Lower leg skin (tissue), 4 donors: ENCODE measurements around the gene TNFRSF8. TPM values are rescaled to one million over a fixed set of nuclear protein-coding genes. Genes with fewer than 3 reads are reported as not detected.

Experiments
- DNase-seq, 2 donors: peaks; one replicate each; pipeline ENCODE4 v3.0.0-alpha.2; 2019; ENCODE audit warnings: low spot score in 2 of 2
- H3K4me3 ChIP-seq: fragments of 200-600 bp; sonication (generic); 2 replicates; pipeline ENCODE4 v1.5.1; 2017; ENCODE audit warnings: mild to moderate bottlenecking, low read depth; ENCODE audit not compliant: poor library complexity, severe bottlenecking
- POLR2A ChIP-seq, 2 donors: fragments of 450-650 bp; IDR thresholded peaks; one replicate each; pipeline ENCODE4 v1.6.1; 2016 to 2017; ENCODE audit warnings: antibody characterized with exemption in 2 of 2, mild to moderate bottlenecking in 1 of 2, moderate library complexity in 1 of 2
- WGBS, 2 donors: methylation state at CpG; one replicate each; pipeline ENCODE4 v1.1.5; 2018; 5-methylcytosine and 5-hydroxymethylcytosine counted together
- intact Hi-C: fragments of 100-400 bp; cut with DNase I; formaldehyde crosslinking; loops from one replicate; pipeline ENCODE4 v1.15.0; 2023; ENCODE audit warnings: low total_unique reads
- total RNA-seq, 4 donors: library from RNA; depleted of rRNA; stranded (reverse); fragments of >200 nt; gene quantifications; one replicate each; pipeline ENCODE4 v1.1.0, GENCODE V29; 2016
- TF ChIP-seq, protein P1 (sequence below), 3 donors: fragments of 450-650 bp; IDR thresholded peaks; one replicate each; pipeline ENCODE4 v1.5.1; 2016; ENCODE audit warnings: antibody characterized with exemption in 3 of 3, mild to moderate bottlenecking in 3 of 3, moderate library complexity in 2 of 3

Gene TNFRSF8
- total RNA-seq, 4 donors from 2014 or later: 0.72 to 4.1 (median 1.9) TPM

GRCh38 chr1:12126781-12127180 is 63.7 kb downstream of the TNFRSF8 start:
- no peak overlapping the region for H3K4me3 ChIP-seq
- WGBS, 2 donors: 79% methylated on average over 9 of the region's 9 CpGs
- no peak for DNase-seq
- TF ChIP-seq POLR2A (IDR thresholded peaks at IDR 0.05): no peak
- TF ChIP-seq, protein P1, sequence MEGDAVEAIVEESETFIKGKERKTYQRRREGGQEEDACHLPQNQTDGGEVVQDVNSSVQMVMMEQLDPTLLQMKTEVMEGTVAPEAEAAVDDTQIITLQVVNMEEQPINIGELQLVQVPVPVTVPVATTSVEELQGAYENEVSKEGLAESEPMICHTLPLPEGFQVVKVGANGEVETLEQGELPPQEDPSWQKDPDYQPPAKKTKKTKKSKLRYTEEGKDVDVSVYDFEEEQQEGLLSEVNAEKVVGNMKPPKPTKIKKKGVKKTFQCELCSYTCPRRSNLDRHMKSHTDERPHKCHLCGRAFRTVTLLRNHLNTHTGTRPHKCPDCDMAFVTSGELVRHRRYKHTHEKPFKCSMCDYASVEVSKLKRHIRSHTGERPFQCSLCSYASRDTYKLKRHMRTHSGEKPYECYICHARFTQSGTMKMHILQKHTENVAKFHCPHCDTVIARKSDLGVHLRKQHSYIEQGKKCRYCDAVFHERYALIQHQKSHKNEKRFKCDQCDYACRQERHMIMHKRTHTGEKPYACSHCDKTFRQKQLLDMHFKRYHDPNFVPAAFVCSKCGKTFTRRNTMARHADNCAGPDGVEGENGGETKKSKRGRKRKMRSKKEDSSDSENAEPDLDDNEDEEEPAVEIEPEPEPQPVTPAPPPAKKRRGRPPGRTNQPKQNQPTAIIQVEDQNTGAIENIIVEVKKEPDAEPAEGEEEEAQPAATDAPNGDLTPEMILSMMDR (IDR thresholded peaks at IDR 0.05): no peak
- intact Hi-C loops: loop anchor here (5.0 kb wide), 1 partner anchor 81 kb away; no protein-coding TSS in a partner anchor

DNA sequence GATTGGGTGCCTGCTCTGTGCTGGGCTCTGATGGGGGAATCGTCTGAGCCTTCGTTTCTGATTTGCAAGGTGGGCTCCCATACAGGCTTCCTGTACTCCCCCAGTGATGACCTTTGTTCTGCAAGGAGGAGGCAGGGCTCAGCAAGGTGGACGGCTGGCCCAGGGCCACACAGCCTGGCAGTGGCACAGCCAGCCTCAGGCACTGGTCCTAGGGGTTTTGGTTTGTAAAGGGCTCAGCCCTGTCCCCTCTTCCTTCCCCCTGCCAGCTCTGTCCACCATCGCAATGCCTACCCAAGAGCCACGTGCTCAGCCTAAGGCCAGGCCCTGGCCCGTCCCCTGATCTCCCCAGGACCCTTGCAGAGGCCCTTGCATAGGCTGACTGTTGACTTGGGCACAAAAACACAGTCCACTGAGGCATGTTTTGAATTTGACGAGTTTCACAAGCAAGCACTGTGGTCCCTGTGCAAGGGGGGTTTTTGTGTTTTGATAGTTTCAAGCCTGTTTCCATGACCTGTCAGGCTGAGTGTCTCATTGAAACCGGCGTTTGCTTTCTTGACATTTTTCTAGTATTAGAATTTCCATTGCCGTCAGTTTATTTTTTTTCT is 64.2 kb downstream of the TNFRSF8 start:
- no peak for DNase-seq
- TF ChIP-seq, protein P1 (IDR thresholded peaks at IDR 0.05): no peak
- TF ChIP-seq POLR2A (IDR thresholded peaks at IDR 0.05): no peak

GRCh38 chr1:12128120-12128519 is 65.0 kb downstream of the TNFRSF8 start:
- H3K4me3 ChIP-seq: no peak overlapping the region
- TF ChIP-seq, protein P1 (IDR thresholded peaks at IDR 0.05): no peak
- TF ChIP-seq POLR2A (IDR thresholded peaks at IDR 0.05): no peak
- intact Hi-C loops: loop anchor here (5.0 kb wide), 1 partner anchor 79 kb away; no protein-coding TSS in a partner anchor
- WGBS, 2 donors: 88 to 95% methylated on average over 9 to 14 of the region's 15 CpGs
- DNase-seq: no peak

More for the DNA sequence above, 64.2 kb downstream of the TNFRSF8 start:
- no peak overlapping the region for H3K4me3 ChIP-seq
- intact Hi-C loops: loop anchor here (5.0 kb wide), 1 partner anchor 80 kb away; no protein-coding TSS in a partner anchor
- 89 to 90% methylated on average over 10 of the region's 10 CpGs for WGBS, 2 donors

GRCh38 chr1:12129624-12130023 is 66.5 kb downstream of the TNFRSF8 start:
- no peak overlapping the region for H3K4me3 ChIP-seq
- no peak for DNase-seq
- TF ChIP-seq, protein P1 (IDR thresholded peaks at IDR 0.05): no peak
- intact Hi-C loops: loop anchor here (5.0 kb wide), 1 partner anchor 78 kb away; no protein-coding TSS in a partner anchor
- WGBS, 2 donors: 90 to 92% methylated on average over 12 of the region's 12 CpGs

- no peak overlapping the region for H3K4me3 ChIP-seq
- intact Hi-C loops: no loop called here
- TF ChIP-seq POLR2A (IDR thresholded peaks at IDR 0.05): no peak
- TF ChIP-seq, protein P1 (IDR thresholded peaks at IDR 0.05): no peak
- WGBS, 2 donors: 80 to 82% methylated on average over 13 of the region's 13 CpGs
- no peak for DNase-seq
Observed at GRCh38 chr1:12130466-12131130, 67.5 kb downstream of the TNFRSF8 start.
